Stimulated activated CD8-positive, alpha-beta memory T cell treated with anti-CD3 and anti-CD28 coated beads, Interleukin-4, amount 100 ng/mL, for 24 hours (primary cell): ENCODE results near the gene HTR4.
"Not testable (repeated sequence)": the region's sequence is repeated elsewhere in the genome, so short reads cannot be mapped to it uniquely, and the experiment has no call there.

ENCODE experiments used
- DNase-seq: peaks from one replicate; pipeline ENCODE4 v3.0.0-alpha.2; 2020; ENCODE audit warnings: low read depth

Gene HTR4, protein sequence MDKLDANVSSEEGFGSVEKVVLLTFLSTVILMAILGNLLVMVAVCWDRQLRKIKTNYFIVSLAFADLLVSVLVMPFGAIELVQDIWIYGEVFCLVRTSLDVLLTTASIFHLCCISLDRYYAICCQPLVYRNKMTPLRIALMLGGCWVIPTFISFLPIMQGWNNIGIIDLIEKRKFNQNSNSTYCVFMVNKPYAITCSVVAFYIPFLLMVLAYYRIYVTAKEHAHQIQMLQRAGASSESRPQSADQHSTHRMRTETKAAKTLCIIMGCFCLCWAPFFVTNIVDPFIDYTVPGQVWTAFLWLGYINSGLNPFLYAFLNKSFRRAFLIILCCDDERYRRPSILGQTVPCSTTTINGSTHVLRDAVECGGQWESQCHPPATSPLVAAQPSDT

DNA sequence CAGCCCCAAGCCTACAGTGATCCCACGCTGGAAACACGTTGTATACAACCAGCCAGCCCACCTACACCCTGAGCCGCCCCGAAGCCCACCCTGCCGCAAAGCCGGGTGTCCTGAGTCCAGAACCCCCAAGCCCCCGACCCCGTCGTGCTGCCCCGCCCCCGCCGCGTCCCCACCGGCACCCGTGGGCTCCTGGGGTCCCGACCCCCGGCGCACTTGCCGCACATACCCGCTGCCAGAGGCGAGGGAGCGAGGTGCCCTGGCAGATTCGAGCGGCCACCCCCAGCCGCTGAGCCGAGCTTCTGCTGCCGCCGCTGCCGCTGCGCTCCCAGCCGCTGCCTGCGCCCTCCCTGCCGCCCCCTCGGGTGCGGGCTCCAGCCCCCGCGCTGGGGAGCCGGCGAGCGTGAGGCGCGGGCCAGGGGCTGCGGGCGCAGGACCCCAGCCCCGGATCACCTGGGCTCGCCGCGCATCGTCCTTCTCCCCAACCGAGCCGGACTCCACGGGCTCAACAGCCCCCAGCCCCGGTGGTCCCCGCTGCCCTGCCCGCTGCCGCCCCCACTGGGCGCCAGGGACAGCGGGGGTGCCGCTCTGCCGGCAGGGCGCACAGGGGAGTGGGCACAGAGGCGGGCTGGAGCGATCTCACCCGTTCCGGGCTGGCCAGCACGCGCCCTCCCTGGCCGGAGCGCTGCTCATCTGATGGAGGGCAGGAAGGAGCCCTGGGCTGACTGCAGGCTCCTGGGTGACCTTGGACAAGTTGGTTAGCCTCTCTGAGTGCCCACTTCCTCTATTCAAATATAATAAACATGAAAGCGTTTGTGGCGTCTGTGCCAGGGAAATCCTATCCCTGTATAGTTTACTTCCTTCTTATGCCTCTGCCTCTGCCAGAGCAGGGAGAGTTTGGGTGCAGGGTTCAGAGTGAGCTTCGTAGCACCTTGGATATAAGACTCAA is at the start of gene HTR4:
HTR4 (minus strand) TSS at position 692 of the 946 bp plus-strand sequence. CDS start 17,513 bp downstream, outside the sequence.
- DNase-seq, result no peak

DNA sequence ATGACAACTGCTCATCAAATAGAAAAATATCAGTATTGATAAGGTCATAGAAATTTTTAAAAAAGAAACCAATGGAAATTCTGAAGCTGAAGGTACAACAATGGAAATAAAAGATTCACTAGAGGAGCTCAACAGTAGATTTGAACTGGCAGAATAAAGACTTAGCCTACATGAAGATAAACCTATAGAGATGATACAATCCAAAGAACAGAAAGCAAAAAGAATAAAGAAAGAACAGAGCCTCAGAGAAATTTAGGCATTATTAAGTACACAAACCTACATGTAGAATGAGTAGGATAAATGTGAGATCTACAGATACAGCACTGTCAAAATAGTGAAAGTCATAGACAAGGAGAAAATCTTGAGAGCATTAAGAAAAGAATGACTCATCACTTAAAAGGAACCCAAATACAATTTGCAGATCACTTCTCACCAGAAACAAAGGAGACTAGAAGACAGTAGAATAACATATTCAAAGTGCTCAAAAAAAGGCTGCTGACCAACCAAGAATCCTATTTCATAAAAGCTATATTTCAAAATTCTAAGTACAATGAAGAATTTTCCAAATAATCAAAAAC is 47.8 kb upstream of the HTR4 start:
- DNase-seq, result no peak

DNA sequence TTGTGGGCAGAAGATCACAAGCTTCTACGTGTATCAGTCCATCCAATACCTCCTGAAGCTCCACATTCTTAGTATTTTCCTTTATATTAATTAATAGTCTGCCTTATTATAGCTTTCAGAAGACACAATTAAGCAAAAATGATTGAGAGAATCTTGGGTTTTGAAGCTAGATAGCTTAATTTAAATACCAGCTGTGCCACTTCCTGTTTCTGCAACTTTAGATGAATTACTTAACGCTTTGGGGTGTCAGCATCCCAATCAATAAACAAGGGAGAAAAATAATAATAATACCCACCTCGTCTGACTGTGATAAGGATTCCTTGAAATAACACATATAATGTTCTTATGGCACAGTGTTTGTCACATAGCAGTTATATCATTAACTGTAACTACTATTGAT is 44.7 kb upstream of the HTR4 start:
- DNase-seq, result no peak

DNA sequence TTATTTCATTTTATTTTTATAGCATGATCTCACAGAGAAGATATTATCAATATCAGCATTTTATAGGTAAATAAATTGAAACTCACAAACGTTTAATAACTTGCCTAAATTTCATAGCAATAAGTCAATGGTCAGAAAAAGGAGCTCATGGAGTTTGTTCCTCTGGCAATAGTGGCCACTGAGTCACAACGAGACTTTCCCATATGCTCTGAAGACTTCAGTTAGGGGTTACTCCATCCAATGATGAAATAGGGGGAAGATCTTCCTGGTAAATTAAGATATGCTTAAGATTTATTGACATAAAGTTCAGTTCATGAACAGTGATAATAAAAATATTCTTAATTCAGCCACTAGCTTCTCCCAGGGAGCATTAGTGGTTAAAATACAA is 43.5 kb upstream of the HTR4 start:
- DNase-seq, result no peak

DNA sequence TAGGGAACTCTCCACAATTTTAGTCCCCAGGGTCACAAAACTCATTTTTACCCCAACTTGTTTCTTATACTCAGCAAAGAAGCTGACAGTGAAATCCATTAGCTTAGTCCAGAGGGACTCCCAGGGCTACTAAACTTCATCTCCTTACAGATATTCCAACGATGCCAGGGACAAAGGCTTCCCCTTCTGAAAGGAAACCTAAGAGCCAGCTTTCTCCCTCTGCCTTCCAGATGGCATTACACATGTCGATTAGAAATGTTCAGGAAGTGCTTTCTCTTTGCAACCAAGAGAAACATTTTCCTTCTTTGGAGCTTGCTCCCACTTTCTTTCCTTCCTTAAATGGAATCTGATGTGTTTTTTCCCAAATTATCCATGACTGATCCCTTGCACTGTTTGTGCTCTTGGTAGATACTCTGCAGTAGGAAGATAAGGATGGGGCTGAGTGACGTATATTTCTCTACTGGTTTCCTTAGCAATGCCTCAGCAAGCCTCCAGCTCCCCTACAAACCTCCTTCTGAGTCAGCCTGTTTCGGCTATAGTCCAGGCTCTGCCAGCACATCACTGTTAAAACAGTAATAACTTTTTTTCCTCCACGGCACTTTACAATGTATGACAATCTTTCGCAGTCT is 43.0 kb upstream of the HTR4 start:
- no peak for DNase-seq

DNA sequence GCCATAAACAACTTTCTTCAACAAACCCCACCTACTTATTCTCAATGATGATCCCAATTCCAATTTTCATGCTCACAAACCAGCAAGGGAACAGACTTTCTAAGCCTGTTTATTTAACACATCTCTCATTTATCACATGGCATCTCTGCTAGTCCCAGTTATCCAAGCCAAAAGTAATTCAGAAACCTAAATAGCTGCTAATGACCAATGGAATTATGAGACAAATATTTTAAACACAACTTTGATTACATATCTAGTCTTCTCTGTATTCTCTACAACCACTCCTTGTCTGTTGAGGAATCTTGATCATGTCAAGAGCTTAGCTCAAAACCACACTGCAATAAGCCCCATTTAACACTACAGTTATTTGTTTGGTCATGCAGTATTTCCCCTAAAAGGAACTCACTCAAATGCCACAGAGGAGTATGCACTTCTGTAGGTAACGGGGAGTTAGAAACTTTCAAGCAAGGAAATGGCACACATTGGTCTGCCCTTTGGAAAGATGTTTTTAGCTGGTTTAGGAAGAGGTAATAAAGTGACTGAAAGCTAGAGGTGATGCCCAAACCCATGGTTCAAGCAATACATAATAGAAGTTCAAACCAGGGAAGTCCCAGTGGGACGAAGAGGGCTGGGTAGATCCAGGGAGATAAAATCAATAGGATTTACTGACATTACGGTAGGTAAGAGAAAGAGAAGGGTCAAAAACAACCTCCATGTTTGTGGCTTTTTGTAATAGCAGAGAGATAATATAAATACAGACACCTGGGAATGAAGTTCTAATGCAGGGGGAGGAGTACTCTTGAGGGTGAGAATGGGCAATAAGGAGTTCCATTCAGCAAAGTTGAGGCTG is 42.1 kb upstream of the HTR4 start:
- no peak for DNase-seq

DNA sequence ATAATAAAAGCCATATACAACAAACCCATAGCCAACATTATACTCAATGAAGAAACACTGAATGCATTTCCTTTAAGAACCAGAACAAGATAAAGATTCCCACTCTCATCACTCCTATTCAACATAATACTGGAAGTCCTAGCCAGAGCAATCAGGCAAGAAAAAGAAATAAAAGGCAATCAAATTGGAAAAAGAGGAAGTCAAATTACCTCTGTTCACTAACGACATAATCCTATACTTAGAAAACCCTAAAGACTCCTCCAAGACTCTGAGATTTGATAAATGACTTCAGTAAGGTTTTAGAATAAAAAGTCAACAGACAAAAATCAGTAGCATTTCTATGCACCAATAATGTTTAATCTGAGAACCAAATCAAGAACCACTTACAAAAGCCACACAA is 36.6 kb upstream of the HTR4 start:
- no peak for DNase-seq

DNA sequence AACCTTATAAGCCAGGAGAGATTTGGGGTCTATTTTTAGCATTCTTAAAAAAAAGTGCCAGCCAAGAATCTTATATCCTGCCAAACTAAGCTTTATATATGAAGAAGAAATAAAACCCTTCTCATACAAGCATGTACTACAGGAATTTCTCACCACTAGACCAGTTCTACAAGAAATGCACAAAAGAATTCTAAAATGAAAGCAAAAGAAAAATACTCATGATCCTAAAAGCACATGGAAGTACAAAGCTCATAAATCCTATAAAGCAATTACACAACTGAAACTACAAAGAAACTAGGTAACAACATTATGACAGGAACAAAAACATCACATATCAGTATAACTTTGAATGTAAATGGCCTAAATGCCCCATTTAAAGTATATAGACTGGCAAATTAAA is 34.5 kb upstream of the HTR4 start:
- DNase-seq, result no peak

DNA sequence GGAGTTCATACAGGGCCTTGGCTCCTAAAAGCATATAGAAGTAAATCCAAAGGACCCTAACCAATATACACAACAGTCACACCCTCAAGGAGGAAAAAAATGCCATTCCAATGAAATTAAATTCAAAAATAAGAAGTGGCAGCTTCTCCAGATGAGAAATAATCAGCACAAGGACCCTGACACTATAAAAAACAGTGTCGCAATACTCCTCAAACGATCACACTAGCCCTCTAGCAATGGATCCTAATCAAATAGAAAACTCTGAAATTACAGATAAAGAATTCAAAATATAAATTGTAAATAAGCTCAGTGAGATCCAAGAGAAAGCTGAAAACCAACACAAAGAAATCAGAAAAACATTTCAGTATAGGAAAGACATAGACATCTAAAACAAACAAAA is 33.5 kb upstream of the HTR4 start:
- no peak for DNase-seq

DNA sequence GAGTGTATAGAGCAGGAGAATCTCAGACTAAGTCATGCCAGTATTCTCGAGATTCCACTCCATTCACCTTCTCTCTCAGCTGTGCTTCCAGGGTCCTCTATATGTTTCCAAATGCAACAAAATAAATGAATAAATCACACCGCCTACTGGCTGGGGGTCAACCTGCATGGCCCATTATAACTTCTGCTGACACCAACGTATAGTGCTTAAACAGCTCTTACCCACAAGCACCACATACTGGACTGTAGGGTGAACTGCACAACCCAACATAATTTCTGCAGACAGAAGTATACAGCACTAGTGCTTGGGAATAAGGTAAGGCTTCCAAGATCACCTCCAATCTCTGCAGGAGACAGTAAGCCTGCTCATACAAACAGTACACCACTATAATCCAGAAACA is 33.1 kb upstream of the HTR4 start:
- no peak for DNase-seq

DNA sequence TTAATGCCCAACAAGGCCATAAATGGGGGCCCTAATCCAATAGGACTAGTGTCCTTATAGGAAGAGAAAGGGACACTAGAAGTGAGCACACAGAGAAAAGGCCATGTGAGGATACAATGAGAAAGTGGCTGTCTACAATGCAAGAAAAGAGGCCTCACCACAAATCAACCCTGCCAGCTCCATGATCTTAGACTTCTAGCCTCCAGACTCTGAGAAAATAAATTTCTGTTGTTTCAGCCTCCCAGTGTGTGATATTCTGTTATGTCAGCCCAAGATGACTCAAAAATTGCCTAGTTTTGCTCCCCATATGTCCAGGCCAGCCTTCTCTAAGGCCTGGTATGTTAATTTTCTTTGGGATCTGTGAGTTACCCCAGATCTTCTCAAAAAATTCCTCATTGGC is 32.3 kb upstream of the HTR4 start:
- no peak for DNase-seq

DNA sequence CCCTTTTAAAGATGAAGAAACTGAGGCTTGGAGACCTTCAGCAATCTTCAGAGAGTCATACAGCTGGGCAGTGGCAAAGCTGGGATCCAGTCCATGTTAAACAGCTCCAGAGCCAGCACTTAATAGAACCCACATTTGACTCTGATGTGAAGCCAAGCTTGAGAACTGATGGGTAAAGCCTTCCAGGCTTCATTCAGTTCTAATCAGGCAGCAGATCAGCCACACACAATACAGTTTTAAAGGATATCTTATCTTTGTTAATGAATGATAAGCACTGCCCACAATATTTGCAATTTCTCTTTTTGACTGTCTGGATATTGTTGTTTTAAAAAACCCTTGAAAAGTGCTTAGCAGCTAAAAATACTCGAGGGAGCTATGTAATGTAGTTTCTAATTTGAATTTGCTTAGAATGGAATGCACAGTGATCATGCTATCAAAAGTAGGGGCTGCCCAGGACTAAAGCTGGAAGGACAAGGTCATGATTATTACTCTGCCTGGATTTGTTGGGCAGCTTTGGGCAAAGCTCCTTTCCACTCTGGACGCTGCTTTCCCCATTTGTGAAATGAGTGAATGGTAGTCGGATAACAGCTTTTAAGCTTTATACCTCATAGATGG is 31.3 kb upstream of the HTR4 start:
- no peak for DNase-seq

DNA sequence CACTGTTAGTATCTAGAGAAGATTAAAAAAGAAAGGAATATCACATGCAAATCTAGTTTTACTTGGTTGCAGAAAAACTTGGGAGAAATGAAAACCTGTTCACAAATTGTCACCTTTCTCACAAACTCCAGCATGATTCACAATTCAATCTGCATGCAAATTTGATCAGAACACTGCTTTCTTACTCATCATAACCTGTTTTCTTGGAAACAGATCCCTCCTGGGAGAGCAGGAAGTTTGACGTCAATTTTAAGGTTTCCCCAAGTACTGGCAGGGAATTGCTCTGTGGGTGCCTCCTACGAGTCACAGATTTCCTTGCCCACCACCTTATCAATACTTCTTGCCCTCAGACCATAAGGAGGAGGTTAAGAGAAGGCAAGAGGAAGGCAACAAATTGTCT is 30.2 kb upstream of the HTR4 start:
- DNase-seq, result no peak

DNA sequence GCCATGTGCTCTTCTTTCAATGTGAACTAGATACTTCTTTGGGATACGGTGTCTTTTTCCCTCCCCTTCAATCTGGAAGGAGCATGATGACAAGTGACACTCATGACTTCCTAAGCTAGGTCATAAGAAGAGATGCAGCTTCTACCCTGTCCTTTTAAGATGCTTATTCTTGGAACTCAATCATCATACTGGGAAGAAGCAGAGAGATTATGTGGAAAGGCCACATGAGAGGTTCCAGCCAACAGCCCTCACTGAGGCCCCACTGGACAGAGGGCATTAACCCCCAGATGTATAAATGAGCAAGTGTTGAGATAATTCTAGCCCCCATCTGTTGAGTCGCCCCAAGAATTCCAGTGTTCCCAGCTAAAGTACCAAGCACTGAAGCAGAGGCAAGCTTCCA is 29.3 kb upstream of the HTR4 start:
- DNase-seq, result no peak

DNA sequence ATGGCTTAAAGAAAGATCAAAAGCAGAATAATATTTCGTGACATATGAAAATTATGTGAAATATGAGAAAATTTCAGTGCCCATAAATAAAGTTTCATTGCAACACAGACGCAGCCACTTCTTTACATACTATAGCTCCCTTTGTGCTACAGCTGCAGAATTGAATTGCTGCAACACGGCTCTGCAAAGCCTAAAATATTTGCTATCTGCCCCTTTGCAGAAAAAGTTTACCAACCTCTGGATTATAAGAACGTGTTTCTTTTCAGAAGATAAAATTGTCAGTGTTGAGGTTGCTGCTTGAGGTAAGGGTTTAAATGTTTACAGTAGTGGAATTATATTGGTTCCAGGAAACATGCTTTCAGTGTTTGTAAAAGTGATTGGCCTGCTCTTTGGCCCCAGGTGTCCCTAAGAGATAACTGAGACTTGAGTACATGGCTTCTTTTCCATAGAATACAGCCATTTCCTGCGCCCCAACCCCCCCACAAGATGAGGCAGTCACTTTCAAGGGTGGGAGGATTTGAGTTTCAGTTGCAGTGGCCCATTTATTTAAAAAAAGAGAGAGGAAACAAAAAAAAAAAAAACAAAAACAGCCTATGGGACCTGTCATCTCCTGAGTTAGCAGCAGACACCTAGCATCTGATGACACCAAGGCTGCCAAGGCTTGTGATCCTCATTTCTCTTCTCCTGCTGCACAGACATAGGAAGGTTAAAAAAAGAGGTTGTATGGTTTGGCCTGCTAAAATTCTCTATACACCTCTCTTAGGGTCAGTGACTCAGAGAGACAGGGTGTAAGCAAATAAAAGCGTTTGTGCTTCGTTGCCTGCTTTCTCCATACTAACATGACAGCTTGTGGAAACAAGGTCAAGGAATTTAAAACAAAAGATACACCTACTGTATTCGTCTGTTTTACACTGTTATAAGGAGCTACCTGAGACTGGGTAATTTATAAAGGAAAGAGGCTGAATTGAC is 28.0 kb upstream of the HTR4 start:
- DNase-seq, result no peak

DNA sequence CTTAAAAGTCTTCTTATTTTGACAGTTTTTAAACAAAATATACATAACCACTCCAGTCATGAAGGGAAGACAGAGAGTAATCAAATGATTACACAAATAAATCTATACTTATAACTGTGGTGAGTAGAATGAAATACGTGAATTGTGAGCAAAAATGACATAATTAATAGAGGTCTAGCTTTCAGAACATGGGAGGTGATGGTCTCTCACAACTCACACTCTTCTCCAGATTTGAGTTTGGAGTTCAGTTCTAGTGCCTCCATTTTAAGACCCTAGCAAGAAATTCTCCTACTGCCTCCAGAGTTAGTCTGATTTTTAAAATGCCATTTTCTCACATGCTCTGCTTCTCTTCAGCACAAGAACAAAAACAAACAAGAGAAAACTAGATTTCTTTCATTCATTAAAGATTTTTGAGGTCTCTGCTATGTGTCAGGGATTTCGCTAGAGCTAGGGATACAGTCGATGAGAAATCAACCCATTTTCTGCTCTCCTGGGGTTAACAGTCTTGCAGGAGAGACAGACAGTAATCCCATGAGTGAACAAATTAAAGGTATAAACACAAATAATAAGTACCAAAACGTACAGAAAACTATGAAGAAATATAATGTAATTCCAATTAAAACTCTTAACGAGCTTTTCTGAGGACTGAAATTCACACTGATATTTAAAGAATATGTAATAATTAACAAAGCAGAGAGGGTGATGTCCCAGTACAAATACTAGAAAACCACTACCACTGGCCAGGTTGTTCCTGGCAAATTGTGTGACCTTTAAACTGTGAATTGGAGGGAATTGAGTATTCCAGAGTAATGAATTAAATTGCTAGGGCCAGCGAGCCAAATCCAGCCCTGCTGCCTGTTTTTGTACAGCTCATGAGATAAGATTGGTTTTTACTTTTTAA is 27.1 kb upstream of the HTR4 start:
- no peak for DNase-seq

DNA sequence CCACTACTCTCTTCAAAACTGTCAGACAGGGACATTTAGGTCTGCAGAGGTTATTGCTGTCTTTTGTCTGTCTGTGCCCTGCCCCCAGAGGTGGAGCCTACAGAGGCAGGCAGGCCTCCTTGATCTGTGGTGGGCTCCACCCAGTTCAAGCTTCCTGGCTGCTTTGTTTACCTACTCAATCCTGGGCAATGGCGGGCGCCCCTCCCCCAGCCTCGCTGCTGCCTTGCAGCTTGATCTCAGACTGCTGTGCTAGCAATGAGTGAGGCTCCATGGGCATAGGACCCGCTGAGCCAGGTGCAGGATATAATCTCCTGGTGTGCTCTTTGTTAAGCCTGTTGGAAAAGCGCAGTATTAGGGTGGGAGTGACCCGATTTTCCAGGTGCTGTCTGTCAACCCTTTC is 19.4 kb upstream of the HTR4 start:
- DNase-seq, result not testable (repeated sequence)

DNA sequence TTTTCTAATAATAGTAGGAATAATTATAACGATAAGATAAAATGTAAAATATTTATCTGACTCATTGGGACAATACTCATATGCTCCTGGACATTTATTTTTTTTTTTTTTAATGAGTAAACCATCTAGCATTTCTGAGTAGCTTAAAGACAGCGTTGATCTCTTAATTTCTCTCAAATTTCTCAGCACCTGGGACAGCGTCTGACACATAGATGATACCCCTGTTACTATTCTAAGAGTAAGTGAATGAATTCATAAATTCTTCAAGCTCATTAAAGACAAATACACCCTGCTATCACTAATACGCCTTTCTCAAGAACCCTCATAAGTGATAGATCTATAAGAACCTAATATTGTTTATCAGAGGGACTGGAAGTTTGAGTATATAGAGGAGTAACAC is 12.0 kb upstream of the HTR4 start:
- DNase-seq, result no peak

DNA sequence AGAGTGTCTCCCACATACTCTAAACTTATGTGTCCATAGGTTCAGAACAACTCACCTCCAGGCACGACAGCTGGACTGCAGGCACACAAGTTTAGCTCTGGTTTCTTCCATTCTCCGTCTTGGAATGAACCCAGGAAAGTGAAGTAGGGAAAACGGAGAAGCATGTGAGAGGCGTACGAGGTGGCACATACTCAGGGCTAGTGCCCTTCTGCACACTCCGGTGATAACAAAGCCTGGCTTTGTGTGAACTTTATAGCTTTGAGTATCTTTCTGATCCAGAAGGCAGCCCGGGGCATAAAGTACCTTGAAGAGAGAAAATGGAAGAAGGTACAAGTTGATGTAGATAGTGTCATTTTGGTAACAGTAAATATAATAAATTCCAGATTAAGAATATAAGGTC is 11.1 kb upstream of the HTR4 start:
- no peak for DNase-seq
